Astrocyte of the spinal cord (primary cell): ENCODE data around the gene ELL2.
A peak's percentile ranks its signal among the peaks of the same experiment; 100 is the strongest.

Source experiments
- DNase-seq: peaks from one replicate; pipeline ENCODE4 v3.0.0; 2011; ENCODE audit warnings: low read depth, low spot score
- H3K4me3 ChIP-seq: 2 replicates; pipeline ENCODE4 v1.5.1; 2011; ENCODE audit warnings: low read depth, mild to moderate bottlenecking, low read length, moderate library complexity
- in situ Hi-C: cut with HindIII; loops from 2 replicates; pipeline ENCODE4 v1.10.0; 2017; ENCODE audit warnings: low sequenced_read_pairs
- TF ChIP-seq, protein P1 (sequence below): IDR thresholded peaks from 2 replicates; pipeline ENCODE4 v1.5.1; 2012; ENCODE audit warnings: low read depth, mild to moderate bottlenecking, low read length, inconsistent platforms

ELL2 gene

DNA sequence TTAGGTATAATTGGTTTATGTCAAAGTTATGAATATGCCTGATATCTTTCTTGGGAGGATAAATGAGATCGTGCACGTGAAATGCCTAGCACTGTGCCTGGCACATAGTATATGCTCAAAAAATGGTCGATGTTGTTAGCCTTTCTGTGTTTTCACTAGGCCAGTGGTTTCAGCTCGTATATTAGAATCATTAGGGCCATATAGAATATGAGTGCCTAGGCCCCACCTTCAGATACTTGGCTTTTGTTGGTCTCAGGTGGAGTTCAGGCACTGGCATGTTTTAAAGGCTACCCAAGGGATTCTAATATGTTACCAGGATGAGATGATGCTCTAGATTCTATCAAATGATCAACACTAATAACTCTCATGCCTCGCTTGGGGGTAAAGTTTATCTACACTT is 56.8 kb downstream of the ELL2 start:
- H3K4me3 ChIP-seq: no peak overlapping the region
- TF ChIP-seq, protein P1, sequence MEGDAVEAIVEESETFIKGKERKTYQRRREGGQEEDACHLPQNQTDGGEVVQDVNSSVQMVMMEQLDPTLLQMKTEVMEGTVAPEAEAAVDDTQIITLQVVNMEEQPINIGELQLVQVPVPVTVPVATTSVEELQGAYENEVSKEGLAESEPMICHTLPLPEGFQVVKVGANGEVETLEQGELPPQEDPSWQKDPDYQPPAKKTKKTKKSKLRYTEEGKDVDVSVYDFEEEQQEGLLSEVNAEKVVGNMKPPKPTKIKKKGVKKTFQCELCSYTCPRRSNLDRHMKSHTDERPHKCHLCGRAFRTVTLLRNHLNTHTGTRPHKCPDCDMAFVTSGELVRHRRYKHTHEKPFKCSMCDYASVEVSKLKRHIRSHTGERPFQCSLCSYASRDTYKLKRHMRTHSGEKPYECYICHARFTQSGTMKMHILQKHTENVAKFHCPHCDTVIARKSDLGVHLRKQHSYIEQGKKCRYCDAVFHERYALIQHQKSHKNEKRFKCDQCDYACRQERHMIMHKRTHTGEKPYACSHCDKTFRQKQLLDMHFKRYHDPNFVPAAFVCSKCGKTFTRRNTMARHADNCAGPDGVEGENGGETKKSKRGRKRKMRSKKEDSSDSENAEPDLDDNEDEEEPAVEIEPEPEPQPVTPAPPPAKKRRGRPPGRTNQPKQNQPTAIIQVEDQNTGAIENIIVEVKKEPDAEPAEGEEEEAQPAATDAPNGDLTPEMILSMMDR: no peak
- DNase-seq: no peak
- in situ Hi-C loops: no loop called here

DNA sequence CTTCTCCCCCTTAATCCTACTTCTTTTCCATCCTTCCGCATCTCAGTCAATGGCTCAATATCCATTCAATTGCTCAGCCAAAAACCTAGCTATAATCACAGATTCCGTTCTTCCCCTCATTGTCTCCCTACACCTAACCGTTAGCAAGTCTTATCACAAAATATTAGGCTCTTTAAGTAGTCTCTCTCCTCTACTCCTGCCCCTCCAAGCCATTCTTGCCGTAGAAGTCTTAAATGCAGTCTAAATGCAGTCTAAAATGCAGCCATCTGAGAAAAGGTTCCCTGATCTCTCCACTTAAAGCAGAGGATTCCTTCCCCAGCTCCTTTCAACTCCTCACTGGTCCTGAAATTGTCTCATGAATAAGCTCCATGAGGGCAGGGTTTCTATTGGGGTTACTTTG is 57.8 kb downstream of the ELL2 start:
- no peak overlapping the region for H3K4me3 ChIP-seq
- DNase-seq: no peak
- in situ Hi-C loops: no loop called here
- TF ChIP-seq, protein P1: no peak

DNA sequence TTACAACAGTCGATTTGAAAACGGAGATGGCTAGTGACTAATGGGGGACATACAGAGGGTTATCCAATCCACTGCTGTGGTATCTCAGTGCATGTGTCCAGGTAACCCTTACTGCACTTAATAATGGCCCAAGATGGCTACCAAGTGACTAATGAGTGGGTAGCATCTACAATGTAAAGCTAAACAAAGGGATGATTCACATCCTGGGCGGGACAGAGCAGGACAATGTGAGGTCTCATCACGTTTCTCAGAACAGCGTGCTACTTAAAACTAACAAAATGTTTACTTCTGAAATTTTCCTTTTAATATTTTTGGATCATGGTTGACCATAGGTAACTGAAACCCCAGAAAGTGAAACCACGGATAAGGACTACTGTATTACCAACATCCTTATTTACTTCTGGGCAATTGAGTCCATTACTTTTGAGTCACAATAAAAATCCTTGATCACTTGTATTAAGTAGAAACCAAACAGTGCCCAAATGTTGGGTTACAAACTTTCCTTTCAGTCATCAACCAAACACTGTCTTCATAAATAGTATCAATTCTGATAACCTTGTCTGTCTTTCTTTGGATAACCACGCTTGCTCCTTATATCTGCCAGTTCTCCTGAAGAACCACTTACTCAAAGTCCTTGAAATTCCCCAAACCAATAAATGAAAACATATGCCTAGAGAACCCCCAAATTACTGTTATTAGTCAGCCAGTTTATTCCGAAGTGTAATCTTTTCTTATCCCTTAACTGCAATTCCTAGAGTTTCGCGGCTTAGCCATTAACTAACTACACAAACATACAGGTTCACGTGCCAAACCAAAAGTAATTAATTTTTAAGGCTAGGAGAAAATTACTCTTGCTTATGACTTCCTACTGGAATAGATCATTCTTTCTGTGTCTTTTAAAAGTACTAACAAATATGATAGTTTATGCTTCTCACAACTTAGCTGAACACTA is 59.7 kb downstream of the ELL2 start:
- in situ Hi-C loops: no loop called here
- peak; percentile 67 for DNase-seq
- TF ChIP-seq, protein P1: no peak
- H3K4me3 ChIP-seq: no peak overlapping the region

DNA sequence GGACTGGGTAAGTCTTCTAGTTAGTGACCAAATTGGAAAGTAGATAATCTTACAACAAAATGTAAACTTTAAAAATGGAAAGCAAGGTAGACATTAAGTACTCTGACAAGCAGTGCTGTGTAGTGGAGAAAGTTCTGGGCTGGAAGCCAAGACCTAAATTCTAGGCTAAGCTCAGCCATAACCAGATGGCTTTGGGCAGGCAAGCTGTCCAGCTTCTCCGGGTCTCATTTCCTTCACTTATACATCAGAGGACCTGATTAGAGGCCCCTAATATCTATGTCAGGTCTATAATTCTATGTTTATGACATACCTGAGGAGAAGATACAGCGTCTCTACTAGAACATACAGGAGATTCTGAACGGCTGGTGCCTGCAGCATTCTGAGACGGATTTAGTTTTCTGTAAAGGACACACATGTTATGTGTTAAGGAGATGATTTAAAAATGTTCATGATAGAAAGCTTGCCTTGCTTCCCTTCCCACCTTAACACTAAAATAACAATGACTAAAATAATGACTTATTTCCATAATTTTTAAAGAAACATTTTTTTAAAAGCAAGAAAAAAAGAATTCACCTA is 61.2 kb downstream of the ELL2 start:
- TF ChIP-seq, protein P1: no peak
- DNase-seq: peak; percentile 70
- in situ Hi-C loops: no loop called here
- H3K4me3 ChIP-seq: no peak overlapping the region

DNA sequence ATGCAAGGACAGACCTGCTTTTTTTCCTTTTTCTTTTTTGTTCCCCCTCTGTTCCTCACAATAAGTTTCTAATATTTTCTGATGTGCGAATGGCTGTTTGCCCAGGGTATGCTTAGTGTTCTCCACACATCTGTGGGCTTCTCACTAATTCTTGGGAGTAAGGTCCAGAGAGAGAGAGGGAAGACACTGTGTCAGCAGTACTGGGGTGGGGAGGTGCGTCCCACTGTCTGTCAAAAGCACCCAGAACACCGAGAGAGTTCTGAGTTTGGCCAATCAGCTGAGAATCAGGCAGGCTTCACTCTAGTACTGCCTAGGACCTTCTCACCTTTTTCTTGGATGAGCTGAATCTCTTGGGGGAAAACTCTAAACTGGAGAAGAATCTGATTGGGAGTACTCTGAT is 61.8 kb downstream of the ELL2 start:
- DNase-seq: no peak
- in situ Hi-C loops: no loop called here
- H3K4me3 ChIP-seq: no peak overlapping the region
- TF ChIP-seq, protein P1: no peak

DNA sequence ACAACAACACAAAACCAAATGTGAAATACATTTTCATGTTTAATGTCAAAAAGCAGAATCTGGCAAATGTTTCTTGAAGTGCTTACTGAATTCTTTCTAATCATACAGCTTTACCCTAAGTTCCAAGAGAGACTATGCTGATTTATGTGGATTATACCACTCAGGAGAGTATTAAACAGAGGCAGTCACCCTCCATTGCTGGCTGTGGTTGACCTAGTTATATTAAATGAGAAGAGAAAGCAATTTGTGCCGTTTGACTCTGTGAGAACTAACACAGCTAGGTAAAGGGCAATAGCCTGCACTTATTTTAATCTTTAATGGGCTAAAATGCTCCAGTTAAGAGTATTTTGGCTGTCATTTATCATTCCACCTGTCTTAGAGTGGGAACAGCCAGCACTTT is 62.6 kb downstream of the ELL2 start:
- TF ChIP-seq, protein P1: no peak
- in situ Hi-C loops: no loop called here
- no peak overlapping the region for H3K4me3 ChIP-seq
- DNase-seq: no peak
